ENCODE measurements around the gene ABHD17A.

DNA sequence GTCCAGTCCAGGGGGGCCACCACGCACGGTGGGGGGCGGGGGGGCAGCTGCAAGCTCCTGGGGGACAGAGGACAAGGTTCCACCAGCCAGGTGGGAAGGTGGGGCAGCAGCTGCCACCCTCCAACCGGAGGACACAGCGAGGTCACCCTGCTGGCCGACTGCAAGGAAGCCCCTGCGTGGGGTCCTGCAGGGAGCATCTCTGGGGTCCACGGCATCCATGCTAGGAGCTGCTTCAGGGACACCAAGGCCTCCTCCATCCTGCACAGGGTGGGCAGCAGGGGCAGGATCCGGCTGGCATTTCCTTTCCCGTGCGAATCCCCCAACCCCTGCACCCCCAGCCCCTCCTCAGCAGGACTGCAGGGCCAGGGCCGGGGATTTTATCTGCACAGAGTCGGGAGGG lies 13.7 kb downstream of the ABHD17A start:
- TF ChIP-seq, protein P1, sequence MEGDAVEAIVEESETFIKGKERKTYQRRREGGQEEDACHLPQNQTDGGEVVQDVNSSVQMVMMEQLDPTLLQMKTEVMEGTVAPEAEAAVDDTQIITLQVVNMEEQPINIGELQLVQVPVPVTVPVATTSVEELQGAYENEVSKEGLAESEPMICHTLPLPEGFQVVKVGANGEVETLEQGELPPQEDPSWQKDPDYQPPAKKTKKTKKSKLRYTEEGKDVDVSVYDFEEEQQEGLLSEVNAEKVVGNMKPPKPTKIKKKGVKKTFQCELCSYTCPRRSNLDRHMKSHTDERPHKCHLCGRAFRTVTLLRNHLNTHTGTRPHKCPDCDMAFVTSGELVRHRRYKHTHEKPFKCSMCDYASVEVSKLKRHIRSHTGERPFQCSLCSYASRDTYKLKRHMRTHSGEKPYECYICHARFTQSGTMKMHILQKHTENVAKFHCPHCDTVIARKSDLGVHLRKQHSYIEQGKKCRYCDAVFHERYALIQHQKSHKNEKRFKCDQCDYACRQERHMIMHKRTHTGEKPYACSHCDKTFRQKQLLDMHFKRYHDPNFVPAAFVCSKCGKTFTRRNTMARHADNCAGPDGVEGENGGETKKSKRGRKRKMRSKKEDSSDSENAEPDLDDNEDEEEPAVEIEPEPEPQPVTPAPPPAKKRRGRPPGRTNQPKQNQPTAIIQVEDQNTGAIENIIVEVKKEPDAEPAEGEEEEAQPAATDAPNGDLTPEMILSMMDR (IDR thresholded peaks at IDR 0.05; ENCODE audit: low read depth, low read length, poor library complexity, severe bottlenecking) = no peak
- no peak for TF ChIP-seq EZH2phosphoT487 (IDR thresholded peaks at IDR 0.05; ENCODE audit: borderline replicate concordance, low read length)

Data from DOHH2 (cell line).